Gastrocnemius medialis (tissue), 4 donors: Measurements from ENCODE around the gene SELENOS. TPM values are rescaled to one million over a fixed set of nuclear protein-coding genes. Genes with fewer than 3 reads are reported as not detected.
"Not testable (repeated sequence)": the region's sequence is repeated elsewhere in the genome, so short reads cannot be mapped to it uniquely, and the experiment has no call there.

Experiments used
- ATAC-seq, 2 donors: fragments of 150-250 bp; one replicate each; pipeline ENCODE4 v1.9.1; 2016
- DNase-seq, 2 donors: peaks; one replicate each; pipeline ENCODE4 v3.0.0-alpha.2; 2019
- H3K27ac ChIP-seq, 4 donors: fragments of 200-600 bp; sonication (generic); 1 replicate in 1 of 4; 2 replicates in 3 of 4; pipeline ENCODE4 v1.5.1; 2016 to 2018; ENCODE audit warnings: mild to moderate bottlenecking in 2 of 4, moderate library complexity in 1 of 4
- H3K27me3 ChIP-seq, 3 donors: fragments of 200-600 bp; sonication (generic) in 2 of 3; 1 replicate in 1 of 3; 2 replicates in 2 of 3; pipeline versions ENCODE4 v1.5.1 to v1.6.0; 2016 to 2019; ENCODE audit warnings: mild to moderate bottlenecking in 1 of 3, moderate library complexity in 1 of 3
- H3K36me3 ChIP-seq, 2 donors: fragments of 200-600 bp; sonication (generic) in 1 of 2; one replicate each; pipeline ENCODE4 v1.5.1; 2017 to 2018
- H3K4me1 ChIP-seq, 2 donors: fragments of 200-600 bp; sonication (generic) in 1 of 2; one replicate each; pipeline ENCODE4 v1.5.1; 2016 to 2017; ENCODE audit warnings: mild to moderate bottlenecking in 2 of 2
- H3K4me3 ChIP-seq, 4 donors: fragments of 200-600 bp; sonication (generic) in 3 of 4; 1 replicate in 1 of 4; 2 replicates in 3 of 4; pipeline ENCODE4 v1.5.1; 2016 to 2019; ENCODE audit warnings: mild to moderate bottlenecking in 2 of 4
- H3K9me3 ChIP-seq, 3 donors: fragments of 200-600 bp; sonication (generic) in 2 of 3; 1 replicate in 1 of 3; 2 replicates in 2 of 3; pipeline ENCODE4 v1.5.1; 2016 to 2019
- CTCF ChIP-seq, 5 experiments: fragments of 450-650 bp in 3 of 5; fragments of 200-600 bp in 2 of 5; sonication (generic) in 2 of 5; IDR thresholded peaks in 4 of 5; conservative IDR thresholded peaks in 1 of 5; 1 replicate in 4 of 5; 2 replicates in 1 of 5; pipeline ENCODE4 v1.5.1; 2016 to 2019; ENCODE audit warnings: antibody characterized with exemption in 5 of 5, mild to moderate bottlenecking in 3 of 5, moderate library complexity in 3 of 5
- POLR2A ChIP-seq, 2 donors: fragments of 450-650 bp; IDR thresholded peaks; one replicate each; pipeline ENCODE4 v1.6.1; 2017; ENCODE audit warnings: antibody characterized with exemption in 2 of 2, mild to moderate bottlenecking in 2 of 2, moderate library complexity in 2 of 2
- in situ Hi-C, 4 donors: fragments of 200-750 bp; cut with MboI; loops; one replicate each; pipeline versions ENCODE4 v1.15.0 to v1.8.0; 2017; ENCODE audit warnings: low sequenced_read_pairs in 4 of 4
- intact Hi-C: fragments of 100-400 bp; cut with DNase I; formaldehyde crosslinking; loops from one replicate; pipeline ENCODE4 v1.15.1; 2023; ENCODE audit warnings: low total_unique reads
- total RNA-seq, 4 donors: library from RNA; depleted of rRNA; stranded (reverse); fragments of >200 nt; gene quantifications; one replicate each; pipeline versions ENCODE4 v1.1.0 to v1.2.3, GENCODE V29; 2016

SELENOS gene
- total RNA-seq, 4 donors from 2014 or later = 74.9 to 106 (median 89.1) TPM

GRCh38 chr15:101293122-101293521 is 15.8 kb upstream of the SELENOS start:
- H3K4me3 ChIP-seq = peak overlapping the region; percentile 71 to 99 (median 92)
- intact Hi-C loops = no loop called here

GRCh38 chr15:101288905-101289513 is 11.7 kb upstream of the SELENOS start:
- peak; percentile 42 to 65 (median 48) for TF ChIP-seq CTCF (IDR thresholded peaks at IDR 0.05 in 4 of 5, conservative IDR thresholded peaks at IDR 0.05 in 1 of 5)
- TF ChIP-seq POLR2A (IDR thresholded peaks at IDR 0.05) = no peak
- no peaks in the 10 kb centered on the region for H3K9me3 ChIP-seq
- peaks cover 25 to 28% of the 10 kb centered on the region in 2 donors for H3K4me1 ChIP-seq
- H3K27me3 ChIP-seq = no peaks in the 10 kb centered on the region
- H3K4me3 ChIP-seq = no peak overlapping the region
- H3K27ac ChIP-seq = peak overlapping the region in 1 of 4 donors; percentile 23
- in situ Hi-C loops (no loop called here), intact Hi-C loops (no loop called here)
- peaks cover 10 to 45% of the 10 kb centered on the region in 2 donors for H3K36me3 ChIP-seq
- DNase-seq (no peak), ATAC-seq (peak; percentile 55 to 64)

More at GRCh38 chr15:101293122-101293521, 15.8 kb upstream of the SELENOS start:
- Histone ChIP-seq H3K9me3 (no peaks in the 10 kb centered on the region), H3K4me1 (peaks cover 30 to 38% of the 10 kb centered on the region in 2 donors), H3K27me3 (no peaks in the 10 kb centered on the region), H3K27ac (peak overlapping the region; percentile 93 to 99 (median 98)), H3K36me3 (peaks cover 0 to 7% of the 10 kb centered on the region in 2 donors)
- no peak for ATAC-seq
- TF ChIP-seq CTCF (IDR thresholded peaks at IDR 0.05 in 4 of 5, conservative IDR thresholded peaks at IDR 0.05 in 1 of 5) (no peak), POLR2A (IDR thresholded peaks at IDR 0.05) (no peak)
- DNase-seq = no peak
- in situ Hi-C loops = loop anchor here in 3 of 4 donors (5.0 to 10.0 kb wide), 3 partner anchors 349 to 359 kb away; partner anchors contain the start of gene TM2D3 (in 1 of the 3)

- H3K27me3 ChIP-seq, H3K4me3 ChIP-seq, DNase-seq, ATAC-seq, intact Hi-C loops, in situ Hi-C loops, H3K27ac ChIP-seq, H3K9me3 ChIP-seq: not testable (repeated sequence)
- Histone ChIP-seq H3K36me3 (peaks cover 10 to 62% of the 10 kb centered on the region in 2 donors), H3K4me1 (peaks cover 10 to 14% of the 10 kb centered on the region in 2 donors)
These were observed 10.1 kb upstream of the SELENOS start for GRCh38 chr15:101287342-101287741.

- H3K36me3 ChIP-seq = peaks cover 10 to 69% of the 10 kb centered on the region in 2 donors
- no peaks in the 10 kb centered on the region for H3K27me3 ChIP-seq
- no peak for DNase-seq
- intact Hi-C loops (no loop called here), in situ Hi-C loops (no loop called here)
- no peak overlapping the region for H3K4me3 ChIP-seq
- TF ChIP-seq CTCF (IDR thresholded peaks at IDR 0.05 in 4 of 5, conservative IDR thresholded peaks at IDR 0.05 in 1 of 5) = no peak
- no peak for TF ChIP-seq POLR2A (IDR thresholded peaks at IDR 0.05)
- H3K9me3 ChIP-seq = no peaks in the 10 kb centered on the region
- ATAC-seq = no peak
- peaks cover 2 to 6% of the 10 kb centered on the region in 2 donors for H3K4me1 ChIP-seq
- no peak overlapping the region for H3K27ac ChIP-seq
These were observed 9.3 kb upstream of the SELENOS start for GRCh38 chr15:101286471-101287114.

- TF ChIP-seq POLR2A (IDR thresholded peaks at IDR 0.05) (no peak), CTCF (IDR thresholded peaks at IDR 0.05 in 4 of 5, conservative IDR thresholded peaks at IDR 0.05 in 1 of 5) (no peak)
- DNase-seq = no peak
- intact Hi-C loops (no loop called here), in situ Hi-C loops (no loop called here)
- peaks cover 12 to 95% of the 10 kb centered on the region in 2 donors for H3K36me3 ChIP-seq
- H3K27me3 ChIP-seq = no peaks in the 10 kb centered on the region
- ATAC-seq = no peak
- no peaks in the 10 kb centered on the region for H3K9me3 ChIP-seq
- no peaks in the 10 kb centered on the region for H3K4me1 ChIP-seq
- no peak overlapping the region for H3K27ac ChIP-seq
- H3K4me3 ChIP-seq = no peak overlapping the region
These were observed 6.6 kb upstream of the SELENOS start for GRCh38 chr15:101283931-101284330.
